DMS53 treated with DMSO at 0.1 percent for 48 hours (cell line): Measurements from ENCODE around the gene GOLGA1.
"Not testable (repeated sequence)": the region's sequence is repeated elsewhere in the genome, so short reads cannot be mapped to it uniquely, and the experiment has no call there.

Source experiments
- DNase-seq: peaks from one replicate; lab custom pipeline; 2025; ENCODE audit not compliant: unreplicated experiment; lab: John Stamatoyannopoulos, UW

The GOLGA1 gene

DNA sequence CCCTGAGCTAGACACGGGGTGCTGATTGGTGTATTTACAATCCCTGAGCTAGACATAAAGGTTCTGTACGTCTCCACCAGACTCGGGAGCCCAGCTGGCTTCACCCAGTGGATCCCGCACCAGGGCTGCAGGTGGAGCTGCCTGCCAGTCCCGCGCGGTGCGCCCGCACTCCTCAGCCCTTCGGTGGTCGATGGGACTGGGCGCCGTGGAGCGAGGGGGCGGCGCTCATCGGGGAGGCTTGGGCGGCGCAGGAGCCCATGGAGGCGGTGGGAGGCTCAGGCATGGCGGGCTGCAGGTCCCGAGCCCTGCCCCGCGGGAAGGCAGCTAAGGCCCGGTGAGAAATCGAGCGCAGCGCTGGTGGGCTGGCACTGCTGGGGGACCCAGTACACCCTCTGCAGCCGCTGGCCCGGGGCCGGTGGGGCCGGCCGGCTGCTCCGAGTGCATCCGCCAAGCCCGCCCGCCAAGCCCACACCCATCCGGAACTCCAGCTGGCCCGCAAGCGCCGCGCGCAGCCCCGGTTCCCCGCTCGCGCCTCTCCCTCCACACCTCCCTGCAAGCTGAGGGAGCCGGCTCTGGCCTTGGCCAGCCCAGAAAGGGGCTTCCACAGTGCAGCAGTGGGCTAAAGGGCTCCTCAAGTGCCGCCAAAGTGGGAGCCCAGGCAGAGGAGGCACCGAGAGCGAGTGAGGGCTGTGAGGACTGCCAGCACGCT is 102.2 kb downstream of the GOLGA1 start:
- DNase-seq: not testable (repeated sequence)

DNA sequence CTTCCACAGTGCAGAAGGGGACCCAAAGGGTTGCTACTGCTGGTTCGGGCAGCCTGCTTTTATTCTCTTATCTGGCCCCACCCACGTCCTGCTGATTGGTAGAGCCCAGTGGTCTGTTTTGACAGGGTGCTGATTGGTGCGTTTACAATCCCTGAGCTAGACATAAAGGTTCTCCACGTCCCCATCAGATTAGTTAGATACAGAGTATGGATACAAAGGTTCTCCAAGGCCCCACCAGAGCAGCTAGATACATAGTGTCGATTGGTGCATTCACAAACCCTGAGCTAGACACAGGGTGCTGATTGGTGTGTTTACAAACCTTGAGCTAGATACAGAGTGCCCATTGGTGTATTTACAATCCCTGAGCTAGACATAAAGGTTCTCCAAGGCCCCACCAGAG is 102.8 kb downstream of the GOLGA1 start:
- not testable (repeated sequence) for DNase-seq

DNA sequence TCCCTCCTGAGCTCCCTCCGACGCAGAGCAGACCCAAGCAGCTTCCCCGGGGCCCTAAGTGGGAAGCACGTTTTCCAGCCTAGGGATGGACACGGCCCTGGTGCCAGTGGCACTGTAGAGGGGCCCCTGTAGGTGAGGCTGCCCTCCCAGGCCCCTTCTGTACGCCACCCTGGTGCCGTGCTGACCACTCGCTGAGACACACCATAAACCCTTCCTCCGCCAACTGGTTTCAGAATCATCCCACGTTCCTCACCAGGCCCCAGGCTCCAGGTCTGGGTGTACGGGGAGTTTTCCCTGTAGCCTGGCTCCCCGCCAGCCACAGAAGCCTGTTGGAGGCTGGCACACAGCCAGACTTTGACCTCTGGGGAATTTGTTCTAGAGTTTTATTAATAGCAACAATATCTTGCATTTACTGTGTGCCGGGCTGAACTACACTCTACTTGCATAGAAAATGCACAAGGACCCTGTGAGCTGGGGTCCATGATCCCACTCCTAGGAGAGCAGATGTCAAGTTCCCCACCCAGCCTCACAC is 105.8 kb downstream of the GOLGA1 start:
- DNase-seq: no peak

DNA sequence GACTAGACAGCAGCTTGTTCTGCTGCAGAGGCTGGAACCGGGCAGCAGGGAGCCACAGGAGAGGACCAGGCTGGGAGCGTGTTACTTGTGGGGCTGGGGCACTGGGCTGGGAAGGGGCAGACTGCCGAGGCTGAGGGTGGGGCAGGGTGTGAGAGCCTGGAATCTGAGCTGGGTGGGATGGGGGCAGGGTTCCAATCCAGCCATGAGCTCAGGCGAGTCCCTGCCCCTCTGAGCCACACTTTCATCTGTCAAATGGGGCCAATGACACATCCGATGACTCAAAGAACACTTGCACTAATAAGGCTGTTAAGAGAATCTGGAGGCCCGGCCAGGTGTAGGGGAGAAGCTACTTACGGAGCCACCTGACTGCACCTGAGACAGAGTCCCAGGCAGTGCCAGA is 106.3 kb downstream of the GOLGA1 start:
- no peak for DNase-seq

DNA sequence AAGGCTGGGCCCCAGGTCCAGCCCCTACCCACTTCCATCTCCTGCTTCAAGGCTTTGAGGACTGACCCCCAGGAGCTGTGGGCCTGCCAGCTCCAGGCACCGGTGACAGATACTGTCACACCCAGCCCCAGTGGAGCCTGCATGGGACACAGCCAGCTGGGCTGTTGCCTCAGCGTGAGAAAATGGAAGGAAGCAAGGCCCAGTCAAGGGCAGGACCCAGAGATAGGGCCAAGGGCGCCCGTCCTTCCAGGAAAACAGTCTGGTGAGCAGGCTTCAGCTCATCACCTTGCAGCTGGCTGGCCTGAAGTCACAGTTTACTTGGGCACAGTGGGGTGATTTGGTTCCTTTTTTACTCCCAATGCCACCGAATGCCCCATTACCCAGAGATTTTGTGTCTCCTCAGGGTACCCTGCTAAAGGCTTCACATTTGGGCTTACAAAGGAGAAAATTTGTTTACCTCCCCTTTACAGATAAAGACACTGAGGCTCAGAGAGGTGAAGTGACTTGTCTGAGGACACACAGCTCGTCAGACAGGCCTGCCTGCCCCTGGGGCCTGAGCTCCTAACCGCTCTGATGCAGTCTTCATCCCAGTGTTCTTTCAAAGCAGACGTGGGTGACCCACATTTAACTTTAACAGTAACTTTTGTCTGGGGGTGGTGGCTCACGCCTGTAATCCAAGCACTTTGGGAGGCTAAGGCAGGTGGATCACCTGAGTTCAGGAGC is 109.1 kb downstream of the GOLGA1 start:
- DNase-seq: no peak

DNA sequence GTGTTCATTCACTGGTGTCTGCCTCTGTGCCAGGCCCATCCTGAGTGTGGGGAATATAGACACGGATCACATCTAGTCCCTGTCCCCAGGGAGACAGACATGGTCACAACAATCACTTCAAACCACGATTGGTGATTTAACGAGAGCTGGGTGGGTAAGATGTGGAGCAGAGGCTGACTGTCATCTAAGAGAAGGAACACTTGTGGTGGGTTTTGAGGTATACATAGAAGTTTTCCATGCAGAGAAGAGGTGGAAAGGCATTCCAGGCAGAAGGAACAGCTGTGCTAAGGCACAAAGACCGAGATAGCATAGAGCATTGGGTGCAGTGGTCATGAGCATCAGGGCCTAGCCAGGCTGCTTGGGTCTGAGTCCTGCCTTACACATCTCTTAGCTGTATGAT is 110.3 kb downstream of the GOLGA1 start:
- DNase-seq: no peak

DNA sequence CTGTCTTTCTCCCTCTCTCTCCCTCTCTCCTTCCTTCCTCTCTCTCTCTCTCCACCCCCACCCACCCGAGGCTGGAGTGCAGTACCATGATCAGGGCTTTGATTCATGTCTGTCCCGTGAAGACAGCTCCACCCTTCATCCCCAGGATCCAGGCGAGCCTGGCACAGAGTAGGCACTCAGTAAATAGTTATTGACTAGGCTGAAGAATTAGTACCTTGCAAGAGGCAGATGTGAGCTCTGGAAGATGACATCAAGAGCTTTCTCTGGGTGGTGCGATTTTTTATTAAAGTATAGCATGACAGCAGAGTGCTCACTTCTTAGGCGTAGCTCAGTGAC is 111.6 kb downstream of the GOLGA1 start:
- DNase-seq: no peak

DNA sequence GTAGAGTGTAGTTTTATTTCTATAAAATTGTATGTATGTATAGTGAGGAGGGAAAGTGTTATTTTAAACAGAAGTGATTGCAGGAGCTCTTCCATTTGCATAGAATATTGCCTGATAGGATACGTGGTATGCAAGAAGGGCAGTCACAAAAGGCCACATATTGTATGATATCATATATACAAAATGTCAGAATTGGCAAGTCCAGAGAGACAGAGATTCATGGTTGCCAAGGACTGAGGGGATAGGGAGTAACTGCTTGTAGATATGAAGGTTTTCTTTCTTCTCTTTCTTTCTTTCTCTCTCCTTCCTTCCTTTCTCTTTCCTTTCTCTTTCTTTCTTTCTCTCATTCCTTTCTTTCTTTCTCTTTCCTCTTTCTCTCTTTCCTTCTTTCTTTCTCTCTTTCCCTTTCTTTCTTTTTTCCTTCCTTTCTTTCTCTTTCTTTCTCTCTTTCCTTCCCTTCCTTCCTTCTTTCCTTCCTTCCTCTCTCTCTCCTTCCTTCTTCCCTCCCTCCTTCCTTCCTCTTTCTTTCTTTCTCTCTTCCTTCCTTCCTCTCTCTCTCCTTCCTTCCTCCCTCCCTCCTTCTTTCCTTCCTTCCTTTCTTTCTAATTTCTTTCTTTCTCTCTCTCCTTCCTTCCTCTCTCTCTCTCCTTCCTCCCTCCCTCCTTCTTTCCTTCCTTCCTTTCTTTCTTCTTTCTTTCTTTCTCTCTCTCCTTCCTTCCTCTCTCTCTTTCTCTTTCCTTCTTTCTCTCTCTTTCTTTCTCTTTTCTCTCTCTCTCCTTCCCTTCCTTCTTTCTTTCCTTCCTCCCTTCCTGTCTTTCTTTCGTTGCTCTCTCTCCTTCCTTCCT is 112.2 kb downstream of the GOLGA1 start:
- DNase-seq: no peak
